Activated T-cell treated with anti-CD3 and anti-CD28 coated beads, Interleukin-2, amount 50 U/mL, for 48 hours (primary cell): ENCODE data around the gene SORCS2.
A peak's percentile ranks its signal among the peaks of the same experiment; 100 is the strongest.

ENCODE experiments used
- DNase-seq, 2 experiments: peaks; one replicate each; pipeline ENCODE4 v3.0.0-alpha.2; 2020

The SORCS2 gene

GRCh38 chr4:7763788-7764187, 571.5 kb downstream of the SORCS2 start:
- no peak for DNase-seq

GRCh38 chr4:7764466-7764865, 572.1 kb downstream of the SORCS2 start:
- DNase-seq: no peak

GRCh38 chr4:7765666-7766065, 573.3 kb downstream of the SORCS2 start:
- DNase-seq: no peak

- no peak for DNase-seq
These were observed 573.7 kb downstream of the SORCS2 start for GRCh38 chr4:7766086-7766485.

GRCh38 chr4:7766661-7767345, 574.5 kb downstream of the SORCS2 start:
- DNase-seq: no peak

GRCh38 chr4:7767526-7767925, 575.2 kb downstream of the SORCS2 start:
- DNase-seq: no peak

- DNase-seq: no peak
These were observed 575.6 kb downstream of the SORCS2 start for GRCh38 chr4:7767966-7768365.

- DNase-seq: no peak
These were observed 576.4 kb downstream of the SORCS2 start for GRCh38 chr4:7768736-7769135.

- no peak for DNase-seq
These were observed 577.3 kb downstream of the SORCS2 start for GRCh38 chr4:7769396-7770223.

GRCh38 chr4:7770224-7771050, 578.1 kb downstream of the SORCS2 start:
- no peak for DNase-seq

GRCh38 chr4:7771056-7771455, 578.7 kb downstream of the SORCS2 start:
- peak in 1 of 2 experiments; percentile 54 for DNase-seq

- no peak for DNase-seq
These were observed 579.5 kb downstream of the SORCS2 start for GRCh38 chr4:7771541-7772507.

- no peak for DNase-seq
These were observed 580.5 kb downstream of the SORCS2 start for GRCh38 chr4:7772711-7773385.

GRCh38 chr4:7773401-7774180, 581.3 kb downstream of the SORCS2 start:
- DNase-seq: no peak

GRCh38 chr4:7774301-7775294, 582.3 kb downstream of the SORCS2 start:
- DNase-seq: no peak

GRCh38 chr4:7775396-7775795, 583.1 kb downstream of the SORCS2 start:
- no peak for DNase-seq

- DNase-seq: no peak
These were observed 584.8 kb downstream of the SORCS2 start for GRCh38 chr4:7777017-7777710.

GRCh38 chr4:7777871-7778509, 585.7 kb downstream of the SORCS2 start:
- DNase-seq: no peak
